NCI-H128 (cell line): ENCODE measurements around the gene METRNL.

Experiments
- DNase-seq: peaks from one replicate; lab custom pipeline; 2025; ENCODE audit not compliant: unreplicated experiment; lab: John Stamatoyannopoulos, UW

The METRNL gene

DNA sequence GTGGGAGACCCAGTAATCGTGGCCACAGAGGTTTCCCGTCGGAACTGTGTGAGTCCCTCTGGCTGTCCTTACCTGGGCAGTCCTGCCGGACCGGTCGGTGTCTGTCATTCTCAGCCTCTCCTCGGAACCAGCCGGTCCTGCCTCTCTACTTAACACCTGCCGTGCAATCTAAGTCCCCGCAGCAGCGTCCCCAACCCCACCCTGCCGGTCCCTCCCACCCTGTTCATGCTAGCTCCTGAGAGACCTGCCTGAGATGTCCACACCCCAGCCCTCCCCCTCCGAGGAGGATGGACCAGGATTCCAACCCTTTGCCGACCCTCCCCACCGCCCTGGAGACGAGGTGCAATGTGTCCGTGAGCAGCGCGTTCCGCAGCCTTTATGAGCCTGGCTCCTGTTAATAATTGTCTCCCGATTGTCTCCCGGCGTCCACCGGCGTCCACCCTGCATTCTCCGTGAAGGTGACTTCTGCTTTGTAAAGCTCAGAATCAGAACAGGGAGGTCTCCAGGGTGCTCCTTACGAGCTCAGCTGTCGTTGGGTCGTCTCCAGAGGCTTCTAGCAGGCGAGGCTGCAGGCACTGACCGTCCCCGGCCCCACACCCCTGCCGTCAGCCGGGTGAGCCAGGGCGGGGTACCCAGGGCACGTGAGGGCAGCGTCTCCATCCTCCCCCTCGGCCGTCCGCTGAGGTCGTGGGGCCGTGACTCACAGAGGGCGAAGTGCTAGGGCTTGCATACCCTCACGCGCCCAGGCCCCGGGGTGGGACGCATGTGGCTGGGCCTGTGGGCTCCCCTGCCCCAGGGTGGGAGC, 10.1 kb downstream of the METRNL start:
- DNase-seq, result no peak

DNA sequence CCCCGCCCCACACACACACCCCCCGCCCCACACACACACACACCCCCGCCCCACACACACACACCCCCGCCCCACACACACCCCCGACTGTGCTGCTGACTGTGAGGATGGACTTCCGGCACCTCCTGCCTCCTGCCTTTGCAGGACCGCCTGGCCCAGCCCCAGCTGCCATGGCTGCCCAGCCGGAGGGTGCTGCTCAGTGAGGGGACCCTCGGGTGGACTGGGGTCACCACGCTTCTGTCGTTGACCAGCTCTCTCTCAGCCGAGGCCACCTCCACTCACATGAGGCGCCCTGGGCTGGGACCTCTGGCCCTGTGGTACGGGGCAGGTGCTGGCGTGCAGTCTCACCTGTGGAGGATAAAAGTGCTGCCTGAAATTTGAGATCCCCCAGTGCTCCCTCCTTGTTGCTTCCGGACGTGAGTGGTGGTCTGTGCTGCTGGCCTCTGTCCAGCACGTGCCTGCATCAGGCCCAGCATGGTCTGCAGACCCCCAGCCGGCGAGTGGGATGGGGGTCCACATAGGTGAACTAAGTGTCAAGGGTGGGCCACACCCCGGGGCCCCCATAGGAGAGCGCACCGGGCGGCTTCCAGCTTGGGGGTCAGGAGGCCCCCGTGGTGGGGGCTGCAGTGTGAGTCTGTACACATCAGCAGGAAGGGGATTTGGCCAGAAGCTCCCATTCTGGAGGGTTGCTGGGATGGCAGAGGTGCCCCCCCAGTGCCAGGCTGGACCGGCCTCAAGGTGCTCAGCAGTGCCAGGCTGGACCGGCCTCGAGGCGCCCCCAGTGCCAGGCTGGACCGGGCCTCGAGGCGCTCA, 11.2 kb downstream of the METRNL start:
- DNase-seq, result no peak

DNA sequence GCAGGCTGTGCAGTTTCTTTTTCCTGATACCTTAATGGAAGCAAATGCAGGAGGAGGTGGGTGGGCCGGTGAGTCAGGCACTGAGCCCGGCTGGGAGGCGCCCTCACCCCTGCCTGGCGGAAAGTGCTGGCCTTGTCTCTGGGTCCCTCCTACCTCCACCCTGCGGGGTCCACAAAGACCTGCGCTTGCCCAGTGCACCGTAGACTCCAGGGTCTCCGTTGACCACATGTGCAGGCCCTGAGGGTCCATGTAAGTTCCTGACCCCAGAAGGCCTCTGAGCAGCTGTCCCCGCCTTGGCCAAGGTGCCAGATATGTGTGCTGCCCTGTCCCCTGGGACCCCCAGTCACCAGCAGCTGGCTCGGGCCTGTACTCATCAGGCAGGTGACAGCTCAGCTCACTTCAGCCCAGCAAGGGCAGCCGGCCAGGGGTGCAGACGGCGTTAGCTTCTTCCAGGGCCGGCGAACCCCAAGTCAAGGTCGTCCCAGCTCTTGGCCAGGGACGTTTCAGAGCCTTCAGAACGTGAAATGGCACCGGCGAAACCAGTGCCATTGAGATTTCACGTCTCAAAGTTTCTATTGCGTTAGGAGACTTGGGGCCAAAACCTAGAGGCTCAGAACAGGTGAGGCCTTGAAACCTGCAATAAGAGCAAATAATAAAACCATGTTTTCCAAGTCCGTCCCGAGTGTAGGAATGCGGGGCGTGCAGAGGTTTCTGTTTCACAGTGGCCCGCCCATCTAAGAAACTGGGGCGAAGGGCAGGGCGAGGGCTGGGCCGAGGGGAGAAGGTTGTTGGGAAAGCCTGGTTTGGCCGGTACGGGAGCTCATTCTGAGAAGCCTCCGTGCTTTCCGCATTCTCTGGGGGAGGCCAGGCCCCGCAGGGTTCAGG, 12.1 kb downstream of the METRNL start:
- DNase-seq, result no peak

DNA sequence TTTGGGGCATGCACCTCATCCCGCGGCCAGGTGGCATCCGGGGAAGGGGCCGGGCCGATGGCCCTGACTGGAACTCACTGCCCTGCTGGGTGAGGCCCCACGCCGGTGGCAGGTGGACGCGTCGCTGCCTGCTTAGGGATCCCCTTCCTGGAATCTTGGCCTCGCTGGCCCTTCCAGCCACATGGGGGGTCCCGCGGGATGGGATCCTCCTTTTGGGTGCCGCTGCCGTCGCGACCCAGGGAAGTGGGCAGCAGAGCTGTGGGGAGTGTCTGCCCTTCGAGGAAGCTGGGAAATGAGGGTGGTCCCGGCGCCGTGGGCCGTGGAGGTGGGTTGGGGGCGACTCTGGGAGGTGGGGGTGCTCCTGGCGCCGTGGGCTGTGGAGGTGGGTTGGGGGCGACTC, 12.8 kb downstream of the METRNL start:
- DNase-seq, result no peak

DNA sequence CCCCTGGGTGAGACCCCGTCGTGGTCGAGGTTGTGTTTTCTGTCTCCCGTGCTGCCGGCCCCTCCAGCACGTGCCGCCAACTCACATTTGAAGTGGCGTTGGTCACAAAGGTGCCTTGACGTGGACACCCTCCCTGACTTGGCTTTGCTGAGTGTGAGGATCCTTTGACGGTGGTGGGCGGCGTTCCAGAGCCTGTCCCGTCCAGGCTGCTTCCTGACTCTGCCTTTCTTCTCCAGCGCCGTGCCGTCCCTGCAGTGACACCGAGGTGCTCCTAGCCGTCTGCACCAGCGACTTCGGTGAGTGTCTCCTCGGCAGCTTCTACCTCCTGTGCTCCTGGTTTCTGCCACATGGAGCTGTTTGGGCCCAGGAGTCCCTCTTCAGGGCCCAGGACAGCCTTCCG, 13.5 kb downstream of the METRNL start:
- no peak for DNase-seq

DNA sequence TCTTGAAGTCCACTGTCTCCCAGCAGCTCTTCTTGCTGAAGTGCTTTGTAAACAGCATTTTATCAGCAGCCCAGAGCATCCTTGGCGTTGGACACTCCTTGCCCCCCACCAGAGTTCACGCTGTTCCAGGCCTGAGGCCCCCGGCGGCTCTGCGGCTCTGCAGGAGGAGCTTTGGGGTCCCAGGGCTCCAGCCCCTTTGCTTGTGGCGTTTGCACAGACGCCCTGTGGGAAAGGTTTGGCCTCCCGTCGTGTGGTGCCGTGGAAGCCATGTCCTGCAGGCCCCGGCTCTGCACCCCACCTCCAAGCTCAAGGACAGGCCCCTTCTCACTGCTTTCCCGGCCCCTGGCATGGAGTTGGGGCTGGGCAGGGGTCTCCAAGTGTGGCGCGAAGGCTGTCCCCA, 14.1 kb downstream of the METRNL start:
- no peak for DNase-seq

DNA sequence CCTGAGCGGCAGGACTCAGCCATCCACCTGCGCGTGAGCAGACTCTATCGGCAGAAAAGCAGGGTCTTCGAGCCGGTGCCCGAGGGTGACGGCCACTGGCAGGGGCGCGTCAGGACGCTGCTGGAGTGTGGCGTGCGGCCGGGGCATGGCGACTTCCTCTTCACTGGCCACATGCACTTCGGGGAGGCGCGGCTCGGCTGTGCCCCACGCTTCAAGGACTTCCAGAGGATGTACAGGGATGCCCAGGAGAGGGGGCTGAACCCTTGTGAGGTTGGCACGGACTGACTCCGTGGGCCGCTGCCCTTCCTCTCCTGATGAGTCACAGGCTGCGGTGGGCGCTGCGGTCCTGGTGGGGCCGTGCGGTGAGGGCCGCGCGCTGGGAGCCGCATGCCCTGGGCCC, 14.9 kb downstream of the METRNL start:
- DNase-seq, result no peak

DNA sequence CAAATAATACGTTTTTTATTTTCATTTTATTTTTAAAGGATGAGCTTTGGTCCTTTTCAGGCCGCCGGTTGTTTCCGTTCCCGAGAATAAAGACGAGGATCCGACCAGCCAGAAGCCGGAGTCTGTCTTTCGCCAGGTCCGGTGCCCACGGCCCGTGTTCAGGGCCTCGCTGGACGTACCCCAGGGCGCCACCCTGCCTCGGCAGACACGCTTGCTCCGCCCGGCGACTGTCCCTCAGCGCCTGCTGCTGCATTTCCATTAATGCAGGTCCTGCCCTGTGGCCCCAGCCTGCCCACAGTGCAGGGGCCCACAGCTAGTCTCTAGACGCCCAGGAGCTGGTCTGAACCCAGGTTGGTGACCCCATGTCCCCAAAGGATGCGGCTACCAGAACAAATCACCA, 15.6 kb downstream of the METRNL start:
- DNase-seq, result no peak

DNA sequence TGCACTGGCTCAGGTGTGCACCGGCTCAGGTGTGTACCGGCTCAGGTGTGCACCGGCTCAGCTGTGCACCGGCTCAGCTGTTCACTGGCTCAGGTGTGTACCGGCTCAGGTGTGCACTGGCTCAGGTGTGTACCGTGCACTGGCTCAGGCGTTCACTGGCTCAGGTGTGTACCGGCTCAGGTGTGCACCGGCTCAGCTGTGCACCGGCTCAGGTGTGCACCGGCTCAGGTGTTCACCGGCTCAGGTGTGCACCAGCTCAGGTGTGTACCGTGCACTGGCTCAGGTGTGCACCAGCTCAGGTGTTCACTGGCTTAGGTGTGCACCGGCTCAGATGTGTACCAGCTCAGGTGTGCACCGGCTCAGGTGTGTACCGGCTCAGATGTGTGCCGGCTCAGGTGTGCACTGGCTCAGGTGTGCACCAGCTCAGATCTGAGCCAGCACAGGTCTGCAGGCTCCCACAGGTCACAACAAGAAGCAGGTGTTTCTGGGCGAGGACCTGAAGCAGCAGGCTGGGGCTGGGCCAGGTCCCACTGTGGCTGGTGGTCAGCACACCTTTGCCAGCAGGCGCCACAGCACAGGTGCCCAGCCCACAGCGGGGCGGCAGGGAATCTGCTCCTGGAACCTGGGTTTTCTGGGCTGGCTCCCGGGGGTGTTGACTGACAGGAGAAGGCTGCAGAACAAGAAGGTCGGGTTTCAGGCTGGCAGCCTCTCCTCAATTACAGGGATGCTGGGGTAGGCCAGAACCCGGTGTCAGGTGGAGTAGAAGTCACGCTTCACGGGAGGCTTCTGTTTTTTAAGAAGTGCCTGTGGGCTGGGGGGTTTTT, 17.2 kb downstream of the METRNL start:
- DNase-seq, result no peak

DNA sequence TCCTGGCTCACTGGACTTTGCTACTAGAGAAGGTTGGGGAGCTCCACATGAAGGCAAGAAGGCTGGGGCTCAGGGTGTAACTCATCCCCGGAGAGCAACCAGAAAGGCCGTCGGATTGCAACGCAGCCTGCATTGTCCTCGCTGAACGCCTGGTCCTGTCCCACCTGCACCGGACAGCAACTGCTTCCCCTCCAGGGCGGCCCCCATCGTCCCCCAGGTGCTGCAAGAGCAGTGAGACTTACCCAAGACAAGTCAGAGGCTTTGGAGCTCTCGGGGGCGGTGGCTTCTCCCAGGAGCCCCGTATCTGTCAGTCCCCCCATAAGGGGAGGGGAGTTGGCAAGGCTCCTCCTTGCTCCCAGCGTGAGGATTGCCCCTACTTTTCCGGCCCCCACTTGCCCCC, 18.4 kb downstream of the METRNL start:
- DNase-seq, result no peak

DNA sequence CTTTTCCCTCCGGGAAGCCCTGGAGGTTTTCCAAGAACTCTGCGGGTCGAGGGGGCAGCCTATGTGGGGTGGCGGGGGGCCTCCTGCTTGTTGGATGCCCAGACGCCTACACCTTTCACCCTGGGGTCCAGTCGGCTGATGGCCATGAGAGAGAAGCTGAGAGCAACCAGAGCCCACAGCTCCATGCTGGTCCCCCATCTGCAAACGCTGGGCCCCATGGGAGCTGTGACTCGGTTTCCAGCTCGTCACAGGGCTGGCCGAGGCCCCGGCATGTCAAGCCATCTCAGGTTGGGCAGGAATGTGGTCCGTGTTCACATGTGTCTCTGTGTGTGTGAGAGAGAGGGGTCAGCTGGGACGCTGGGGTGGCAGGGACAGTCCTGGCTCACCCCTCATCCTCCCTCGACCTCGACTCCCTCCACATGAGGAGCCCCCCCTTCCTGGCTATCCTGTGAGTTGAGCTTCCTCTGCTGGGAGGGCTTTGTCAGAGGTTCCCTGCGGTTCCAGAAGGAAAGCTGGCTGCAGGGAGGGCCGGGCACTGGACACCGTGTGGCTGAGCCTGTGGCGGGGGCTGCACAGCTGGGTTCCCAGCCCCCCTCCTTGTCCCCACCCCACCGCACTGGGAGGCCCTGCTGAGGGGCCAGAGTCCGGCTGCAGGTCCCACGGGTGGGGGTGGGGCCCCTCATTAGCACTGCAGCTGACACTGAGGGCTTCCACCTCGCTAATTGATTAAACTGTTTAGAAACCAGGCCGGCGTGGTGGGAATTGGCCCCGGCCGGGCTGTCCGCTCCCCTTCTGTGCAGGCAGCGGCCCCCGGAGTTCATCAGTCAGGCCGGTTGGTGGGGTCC, 19.1 kb downstream of the METRNL start:
- DNase-seq, result no peak

DNA sequence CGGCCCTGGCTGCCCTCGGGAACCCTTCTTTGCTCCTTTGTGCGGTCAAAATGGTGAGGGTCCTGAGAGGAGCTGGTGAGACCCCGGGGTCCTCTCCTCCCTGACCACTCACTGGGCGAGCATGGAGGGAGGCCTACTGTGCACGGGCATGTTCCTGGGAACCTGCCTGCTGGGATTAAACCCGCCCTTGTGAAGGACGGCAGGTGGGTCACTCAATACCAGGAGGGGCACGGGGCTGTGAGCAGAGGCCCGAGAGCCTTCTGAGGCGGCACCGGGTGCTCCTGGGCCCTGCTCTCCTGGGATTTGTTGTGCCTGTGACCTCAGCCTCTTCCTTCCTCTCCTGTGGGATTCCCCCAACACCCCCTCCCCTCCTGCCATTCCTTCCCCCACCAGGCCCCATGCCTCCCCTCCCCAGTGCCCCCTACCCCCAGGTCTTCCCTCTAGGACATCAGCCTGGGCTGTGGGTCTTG, 19.7 kb downstream of the METRNL start:
- no peak for DNase-seq

DNA sequence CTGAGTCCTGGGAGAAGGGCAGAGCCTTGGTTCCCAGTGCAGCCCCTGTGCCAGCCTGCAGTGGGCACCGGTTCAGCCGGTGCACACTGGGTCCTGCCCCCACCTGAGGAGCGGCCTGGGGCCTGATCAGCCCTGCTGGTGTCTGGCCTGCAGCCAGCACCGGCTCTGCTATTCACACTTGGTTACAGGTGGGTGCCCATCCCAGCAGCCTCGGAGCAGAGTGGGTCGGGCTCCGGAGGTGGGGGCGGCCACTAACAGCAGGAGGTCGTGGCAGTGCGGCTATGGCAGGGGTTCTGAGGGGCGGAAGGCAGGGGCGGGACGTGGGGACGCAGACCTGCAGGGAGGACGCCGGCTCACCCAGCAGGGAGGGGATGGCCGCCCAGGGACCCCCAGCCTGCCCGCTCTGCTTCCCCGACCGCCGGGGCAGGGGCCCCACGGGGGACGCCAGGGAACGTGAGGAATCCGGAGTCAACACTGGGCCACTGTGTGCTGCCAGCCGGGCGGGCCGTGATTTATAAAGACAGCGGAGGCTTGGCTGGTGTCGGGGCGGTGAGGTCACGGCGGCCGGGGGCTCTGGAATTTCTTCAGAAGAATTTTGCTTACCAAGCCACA, 20.3 kb downstream of the METRNL start:
- no peak for DNase-seq

DNA sequence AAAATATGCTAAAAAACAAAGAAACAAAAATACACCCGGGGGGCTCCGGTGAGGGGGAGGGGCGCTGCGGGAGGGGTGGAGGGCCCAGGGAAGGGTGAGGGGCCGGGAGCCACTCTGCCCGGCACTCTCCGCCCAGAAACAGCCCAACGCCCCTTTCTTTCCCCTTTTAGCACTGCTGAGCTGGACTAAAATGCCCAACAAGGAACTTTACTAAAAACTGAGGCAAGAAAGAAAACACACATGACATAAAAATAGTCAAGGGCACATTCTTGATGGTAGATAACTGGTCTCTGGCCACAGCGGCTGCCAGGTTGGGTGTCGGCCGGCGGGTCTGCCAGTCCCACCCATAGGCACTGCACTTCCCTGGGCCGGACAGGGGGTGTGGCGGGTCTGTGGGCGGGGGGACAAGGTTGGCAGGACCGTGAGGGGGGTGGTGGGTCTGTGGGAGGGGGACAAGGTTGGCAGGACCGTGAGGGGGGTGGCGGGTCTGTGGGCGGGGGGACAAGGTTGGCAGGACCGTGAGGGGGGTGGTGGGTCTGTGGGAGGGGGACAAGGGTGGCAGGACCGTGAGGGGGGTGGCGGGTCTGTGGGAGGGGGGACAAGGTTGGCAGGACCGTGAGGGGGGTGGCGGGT, 20.9 kb downstream of the METRNL start:
- DNase-seq, result no peak

DNA sequence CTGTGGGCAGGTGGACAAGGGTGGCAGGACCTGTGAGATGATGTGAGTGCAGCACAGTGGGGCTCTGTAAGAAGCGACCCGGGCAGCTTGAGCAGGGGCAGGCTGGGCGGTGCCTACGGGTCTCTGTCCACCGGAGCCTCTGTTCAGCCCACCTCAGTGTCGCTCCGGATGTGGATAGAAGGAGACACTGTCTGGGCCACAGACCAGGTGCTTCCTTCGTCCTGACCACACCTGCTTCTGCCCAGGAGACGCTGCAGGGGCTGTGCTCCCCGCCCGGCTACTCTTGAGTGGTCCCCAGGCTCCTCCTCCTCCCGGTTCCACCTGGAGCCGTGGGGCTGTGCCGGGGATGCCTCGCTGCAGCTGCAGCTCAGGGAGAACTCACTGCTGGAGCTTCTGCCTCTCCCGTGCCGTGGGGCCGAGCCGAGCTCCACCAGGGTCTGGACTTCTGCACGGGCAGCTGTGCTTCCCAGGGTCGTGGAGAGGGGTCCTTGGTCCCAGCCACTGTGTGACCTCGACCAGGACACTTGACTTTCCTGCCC, 21.5 kb downstream of the METRNL start:
- no peak for DNase-seq

DNA sequence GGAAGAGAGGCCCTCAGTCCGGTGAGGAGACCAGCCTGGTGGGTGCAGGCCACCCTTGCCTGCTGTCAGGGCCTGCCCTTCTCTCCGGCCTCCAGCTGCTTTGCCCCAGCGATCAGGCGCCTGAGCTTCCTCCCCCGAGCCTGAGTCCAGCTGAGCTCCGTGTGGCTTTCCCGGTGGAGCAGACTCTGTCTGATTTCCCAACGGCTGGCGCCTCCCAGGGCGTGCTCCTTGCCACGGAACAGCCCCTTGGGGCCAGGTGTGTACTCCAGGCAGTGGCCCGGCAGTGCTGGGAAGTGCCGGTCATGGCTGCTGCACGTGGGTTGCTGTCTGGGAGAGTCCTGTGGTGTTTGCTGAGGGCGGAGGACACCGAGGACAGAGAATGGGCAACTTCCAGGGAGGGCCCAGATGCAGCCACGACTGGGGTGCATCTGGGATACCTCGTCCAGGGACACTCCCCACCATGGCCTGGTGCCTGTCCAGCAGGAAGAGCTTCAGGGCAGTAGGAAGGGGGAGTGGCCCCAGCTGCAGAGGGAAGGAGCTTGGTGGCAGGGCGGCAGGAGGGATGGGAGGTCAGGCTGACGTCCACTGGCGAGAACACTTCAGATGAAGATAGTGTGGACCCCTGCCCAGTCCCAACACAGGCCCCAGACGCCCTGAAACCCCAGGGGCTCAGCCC, 22.5 kb downstream of the METRNL start:
- no peak for DNase-seq

DNA sequence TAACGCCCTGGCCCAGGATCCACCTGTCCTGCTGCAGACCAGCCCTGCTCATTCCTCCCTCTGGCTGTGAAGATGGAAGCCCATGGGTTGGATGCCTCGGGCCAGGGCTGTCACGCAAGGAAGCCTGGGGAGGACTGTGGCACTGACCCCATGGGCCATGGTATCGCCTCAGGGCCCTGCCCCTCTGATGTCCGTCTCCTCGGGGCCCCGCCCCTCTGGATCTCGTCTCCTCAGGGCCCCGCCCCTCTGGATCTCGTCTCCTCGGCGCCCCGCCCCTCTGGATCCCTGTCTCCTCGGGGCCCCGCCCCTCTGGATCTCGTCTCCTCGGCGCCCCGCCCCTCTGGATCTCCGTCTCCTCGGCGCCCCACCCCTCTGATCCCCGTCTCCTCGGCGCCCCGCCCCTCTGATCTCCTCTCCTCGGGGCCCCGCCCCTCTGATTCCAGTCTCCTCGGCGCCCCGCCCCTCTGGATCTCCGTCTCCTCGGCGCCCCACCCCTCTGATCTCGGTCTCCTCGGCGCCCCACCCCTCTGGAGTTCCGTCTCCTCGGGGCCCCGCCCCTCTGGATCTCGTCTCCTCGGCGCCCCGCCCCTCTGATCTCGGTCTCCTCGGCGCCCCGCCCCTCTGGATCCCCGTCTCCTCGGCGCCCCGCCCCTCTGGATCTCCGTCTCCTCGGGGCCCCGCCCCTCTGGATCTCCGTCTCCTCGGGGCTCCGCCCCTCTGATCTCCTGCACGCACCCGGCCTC, 24.0 kb downstream of the METRNL start:
- DNase-seq, result peak; percentile 55
